ENCODE results near the gene CYB561D2. TPM values are rescaled to one million over a fixed set of nuclear protein-coding genes. Genes with fewer than 3 reads are reported as not detected.

CYB561D2 gene
- total and polyA plus RNA-seq, 9 of the 15 experiments (the other 6 are each of a cell fraction or from before 2014, with no cell fraction given), result 4.2 to 16.6 (median 9.4) TPM

DNA sequence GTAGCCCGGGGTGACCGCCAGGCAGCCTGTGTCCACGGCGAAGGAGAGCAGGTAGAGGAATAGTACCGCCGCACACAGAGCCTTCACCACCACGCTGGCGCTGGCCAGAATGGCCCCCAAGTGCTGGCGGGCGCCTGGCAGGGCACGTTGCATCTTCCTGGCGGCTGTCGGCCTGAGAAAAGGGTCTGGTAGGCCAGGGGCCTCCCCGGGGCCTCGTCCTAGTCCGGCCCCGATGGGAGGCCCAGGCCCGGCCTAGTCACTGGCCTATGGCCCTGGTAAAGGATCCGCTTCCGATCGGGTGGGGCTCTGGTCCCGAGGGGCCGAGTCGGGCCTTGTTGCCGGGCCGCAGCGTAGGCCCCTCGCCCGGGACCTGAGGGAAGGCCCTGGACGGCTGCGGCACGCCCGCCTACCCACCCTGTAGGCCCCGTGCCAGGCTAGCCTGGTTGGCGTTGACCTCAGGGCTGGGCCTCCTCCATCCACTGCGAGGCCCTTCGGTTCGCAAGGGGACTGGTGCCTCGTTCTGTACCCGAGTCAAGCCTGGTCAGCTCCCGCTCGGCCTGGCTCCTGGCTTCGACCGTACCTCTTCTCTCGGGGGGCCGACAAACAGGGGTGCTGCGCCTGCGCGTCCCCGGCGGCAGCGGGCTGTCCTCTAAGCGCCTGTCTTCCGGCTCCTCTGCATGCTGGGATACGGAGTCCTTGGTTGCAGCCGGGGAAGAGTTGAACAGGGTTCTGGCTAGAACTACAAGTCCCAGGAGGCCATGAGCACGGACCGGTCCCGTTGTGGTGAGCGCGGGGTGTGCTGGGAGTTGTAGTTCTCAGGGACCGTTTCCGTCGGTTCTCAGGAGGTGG lies 8.5 kb downstream of the CYB561D2 start, which contains the start of gene TMEM115 (continued):
- TF ChIP-seq ERF (CRISPR knock-in tag; IDR thresholded peaks at IDR 0.05), result 0 out of 2 replicates have a peak, but pooled peaks have one; percentile 11
- no peak for TF ChIP-seq HMG20A (CRISPR knock-in tag; conservative IDR thresholded peaks at IDR 0.05)
- peak; percentile 74 for TF ChIP-seq CREB1 (IDR thresholded peaks at IDR 0.05)
- TF ChIP-seq CREB1 (CRISPR knock-in tag; IDR thresholded peaks at IDR 0.05), result peak; percentile 80
- TF ChIP-seq, protein P1, sequence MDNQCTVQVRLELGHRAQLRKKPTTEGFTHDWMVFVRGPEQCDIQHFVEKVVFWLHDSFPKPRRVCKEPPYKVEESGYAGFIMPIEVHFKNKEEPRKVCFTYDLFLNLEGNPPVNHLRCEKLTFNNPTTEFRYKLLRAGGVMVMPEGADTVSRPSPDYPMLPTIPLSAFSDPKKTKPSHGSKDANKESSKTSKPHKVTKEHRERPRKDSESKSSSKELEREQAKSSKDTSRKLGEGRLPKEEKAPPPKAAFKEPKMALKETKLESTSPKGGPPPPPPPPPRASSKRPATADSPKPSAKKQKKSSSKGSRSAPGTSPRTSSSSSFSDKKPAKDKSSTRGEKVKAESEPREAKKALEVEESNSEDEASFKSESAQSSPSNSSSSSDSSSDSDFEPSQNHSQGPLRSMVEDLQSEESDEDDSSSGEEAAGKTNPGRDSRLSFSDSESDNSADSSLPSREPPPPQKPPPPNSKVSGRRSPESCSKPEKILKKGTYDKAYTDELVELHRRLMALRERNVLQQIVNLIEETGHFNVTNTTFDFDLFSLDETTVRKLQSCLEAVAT (IDR thresholded peaks at IDR 0.05), result no peak
- TF ChIP-seq NR2C1 (IDR thresholded peaks at IDR 0.05), result peak; percentile 74; the same call in 1 of the 2 replicates
- TF ChIP-seq NR2C1 (tag; IDR thresholded peaks at IDR 0.05), result peak; percentile 93
- TF ChIP-seq, protein P2, sequence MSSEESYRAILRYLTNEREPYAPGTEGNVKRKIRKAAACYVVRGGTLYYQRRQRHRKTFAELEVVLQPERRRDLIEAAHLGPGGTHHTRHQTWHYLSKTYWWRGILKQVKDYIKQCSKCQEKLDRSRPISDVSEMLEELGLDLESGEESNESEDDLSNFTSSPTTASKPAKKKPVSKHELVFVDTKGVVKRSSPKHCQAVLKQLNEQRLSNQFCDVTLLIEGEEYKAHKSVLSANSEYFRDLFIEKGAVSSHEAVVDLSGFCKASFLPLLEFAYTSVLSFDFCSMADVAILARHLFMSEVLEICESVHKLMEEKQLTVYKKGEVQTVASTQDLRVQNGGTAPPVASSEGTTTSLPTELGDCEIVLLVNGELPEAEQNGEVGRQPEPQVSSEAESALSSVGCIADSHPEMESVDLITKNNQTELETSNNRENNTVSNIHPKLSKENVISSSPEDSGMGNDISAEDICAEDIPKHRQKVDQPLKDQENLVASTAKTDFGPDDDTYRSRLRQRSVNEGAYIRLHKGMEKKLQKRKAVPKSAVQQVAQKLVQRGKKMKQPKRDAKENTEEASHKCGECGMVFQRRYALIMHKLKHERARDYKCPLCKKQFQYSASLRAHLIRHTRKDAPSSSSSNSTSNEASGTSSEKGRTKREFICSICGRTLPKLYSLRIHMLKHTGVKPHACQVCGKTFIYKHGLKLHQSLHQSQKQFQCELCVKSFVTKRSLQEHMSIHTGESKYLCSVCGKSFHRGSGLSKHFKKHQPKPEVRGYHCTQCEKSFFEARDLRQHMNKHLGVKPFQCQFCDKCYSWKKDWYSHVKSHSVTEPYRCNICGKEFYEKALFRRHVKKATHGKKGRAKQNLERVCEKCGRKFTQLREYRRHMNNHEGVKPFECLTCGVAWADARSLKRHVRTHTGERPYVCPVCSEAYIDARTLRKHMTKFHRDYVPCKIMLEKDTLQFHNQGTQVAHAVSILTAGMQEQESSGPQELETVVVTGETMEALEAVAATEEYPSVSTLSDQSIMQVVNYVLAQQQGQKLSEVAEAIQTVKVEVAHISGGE (CRISPR knock-in tag; IDR thresholded peaks at IDR 0.05), result peak in 1 of 3 experiments; percentile 89; a peak in 2 of 6 replicates
- peak; percentile 39; the same call in 1 of the 2 replicates for TF ChIP-seq C11orf30 (IDR thresholded peaks at IDR 0.05; ENCODE audit: low read depth)
- TF ChIP-seq KAT2B (IDR thresholded peaks at IDR 0.05; ENCODE audit: low read depth, low read length), result no peak
- no peak for TF ChIP-seq SRSF9 (IDR thresholded peaks at IDR 0.05; ENCODE audit: borderline replicate concordance, low read depth, low read length)
- no peak for TF ChIP-seq ZC3H11A (IDR thresholded peaks at IDR 0.05; ENCODE audit: low read depth, low read length)
- TF ChIP-seq, protein P3, sequence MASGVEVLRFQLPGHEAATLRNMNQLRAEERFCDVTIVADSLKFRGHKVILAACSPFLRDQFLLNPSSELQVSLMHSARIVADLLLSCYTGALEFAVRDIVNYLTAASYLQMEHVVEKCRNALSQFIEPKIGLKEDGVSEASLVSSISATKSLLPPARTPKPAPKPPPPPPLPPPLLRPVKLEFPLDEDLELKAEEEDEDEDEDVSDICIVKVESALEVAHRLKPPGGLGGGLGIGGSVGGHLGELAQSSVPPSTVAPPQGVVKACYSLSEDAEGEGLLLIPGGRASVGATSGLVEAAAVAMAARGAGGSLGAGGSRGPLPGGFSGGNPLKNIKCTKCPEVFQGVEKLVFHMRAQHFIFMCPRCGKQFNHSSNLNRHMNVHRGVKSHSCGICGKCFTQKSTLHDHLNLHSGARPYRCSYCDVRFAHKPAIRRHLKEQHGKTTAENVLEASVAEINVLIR (CRISPR knock-in tag; IDR thresholded peaks at IDR 0.05), result peak; percentile 53
- TF ChIP-seq, protein P4, sequence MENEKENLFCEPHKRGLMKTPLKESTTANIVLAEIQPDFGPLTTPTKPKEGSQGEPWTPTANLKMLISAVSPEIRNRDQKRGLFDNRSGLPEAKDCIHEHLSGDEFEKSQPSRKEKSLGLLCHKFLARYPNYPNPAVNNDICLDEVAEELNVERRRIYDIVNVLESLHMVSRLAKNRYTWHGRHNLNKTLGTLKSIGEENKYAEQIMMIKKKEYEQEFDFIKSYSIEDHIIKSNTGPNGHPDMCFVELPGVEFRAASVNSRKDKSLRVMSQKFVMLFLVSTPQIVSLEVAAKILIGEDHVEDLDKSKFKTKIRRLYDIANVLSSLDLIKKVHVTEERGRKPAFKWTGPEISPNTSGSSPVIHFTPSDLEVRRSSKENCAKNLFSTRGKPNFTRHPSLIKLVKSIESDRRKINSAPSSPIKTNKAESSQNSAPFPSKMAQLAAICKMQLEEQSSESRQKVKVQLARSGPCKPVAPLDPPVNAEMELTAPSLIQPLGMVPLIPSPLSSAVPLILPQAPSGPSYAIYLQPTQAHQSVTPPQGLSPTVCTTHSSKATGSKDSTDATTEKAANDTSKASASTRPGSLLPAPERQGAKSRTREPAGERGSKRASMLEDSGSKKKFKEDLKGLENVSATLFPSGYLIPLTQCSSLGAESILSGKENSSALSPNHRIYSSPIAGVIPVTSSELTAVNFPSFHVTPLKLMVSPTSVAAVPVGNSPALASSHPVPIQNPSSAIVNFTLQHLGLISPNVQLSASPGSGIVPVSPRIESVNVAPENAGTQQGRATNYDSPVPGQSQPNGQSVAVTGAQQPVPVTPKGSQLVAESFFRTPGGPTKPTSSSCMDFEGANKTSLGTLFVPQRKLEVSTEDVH (IDR thresholded peaks at IDR 0.05; ENCODE audit: low read depth, partially characterized antibody), result no peak
- TF ChIP-seq EWSR1 (IDR thresholded peaks at IDR 0.05; ENCODE audit: borderline replicate concordance, low read depth, partially characterized antibody), result no peak
- TF ChIP-seq LEF1 (IDR thresholded peaks at IDR 0.05), result no peak
- TF ChIP-seq NUFIP1 (IDR thresholded peaks at IDR 0.05; ENCODE audit: partially characterized antibody), result no peak
- no peak for TF ChIP-seq ZNF3 (CRISPR knock-in tag; IDR thresholded peaks at IDR 0.05)
- peak; percentile 34 for TF ChIP-seq KDM5B (IDR thresholded peaks at IDR 0.05; ENCODE audit: insufficient replicate concordance, low read depth, low read length)
